GM10266 (cell line): ENCODE data around the gene KCNAB3.

ENCODE experiments used
- DNase-seq: peaks from one replicate; pipeline ENCODE4 v3.0.0; 2012; ENCODE audit errors: extremely low spot score
- CTCF ChIP-seq: IDR thresholded peaks from 2 replicates; pipeline ENCODE4 v1.5.1; 2012; ENCODE audit warnings: mild to moderate bottlenecking, low read depth; ENCODE audit not compliant: control insufficient read depth, insufficient read depth; ENCODE audit errors: missing control alignments

Gene KCNAB3

GRCh38 chr17:7912927-7913524 lies 16.6 kb downstream of the KCNAB3 start:
- TF ChIP-seq CTCF = peak; percentile 78
- peak; percentile 85 for DNase-seq

GRCh38 chr17:7911116-7911515 lies 18.5 kb downstream of the KCNAB3 start:
- DNase-seq = no peak
- no peak for TF ChIP-seq CTCF

- DNase-seq = no peak
Measured at GRCh38 chr17:7910711-7911110, 18.9 kb downstream of the KCNAB3 start.

GRCh38 chr17:7910281-7910680 lies 19.4 kb downstream of the KCNAB3 start:
- TF ChIP-seq CTCF = no peak
- no peak for DNase-seq

More at GRCh38 chr17:7910711-7911110, 18.9 kb downstream of the KCNAB3 start:
- no peak for TF ChIP-seq CTCF

- DNase-seq = no peak
- no peak for TF ChIP-seq CTCF
Measured at GRCh38 chr17:7909089-7909488, 20.6 kb downstream of the KCNAB3 start.

GRCh38 chr17:7903154-7904103 lies 26.2 kb downstream of the KCNAB3 start:
- DNase-seq = no peak
- TF ChIP-seq CTCF = no peak

GRCh38 chr17:7897773-7898172 lies 31.9 kb downstream of the KCNAB3 start:
- DNase-seq = no peak

More at GRCh38 chr17:7897773-7898172, 31.9 kb downstream of the KCNAB3 start:
- TF ChIP-seq CTCF = no peak
